Fibroblast of skin of left biceps (primary cell): ENCODE measurements around the gene EHF.

Experiments used
- DNase-seq, 2 experiments: peaks; one replicate each; pipeline ENCODE4 v3.0.0-alpha.2; 2013; ENCODE audit warnings: low read depth in 2 of 2

The EHF gene

GRCh38 chr11:34602245-34602644 is 18.6 kb upstream of the EHF start:
- DNase-seq = no peak

DNA sequence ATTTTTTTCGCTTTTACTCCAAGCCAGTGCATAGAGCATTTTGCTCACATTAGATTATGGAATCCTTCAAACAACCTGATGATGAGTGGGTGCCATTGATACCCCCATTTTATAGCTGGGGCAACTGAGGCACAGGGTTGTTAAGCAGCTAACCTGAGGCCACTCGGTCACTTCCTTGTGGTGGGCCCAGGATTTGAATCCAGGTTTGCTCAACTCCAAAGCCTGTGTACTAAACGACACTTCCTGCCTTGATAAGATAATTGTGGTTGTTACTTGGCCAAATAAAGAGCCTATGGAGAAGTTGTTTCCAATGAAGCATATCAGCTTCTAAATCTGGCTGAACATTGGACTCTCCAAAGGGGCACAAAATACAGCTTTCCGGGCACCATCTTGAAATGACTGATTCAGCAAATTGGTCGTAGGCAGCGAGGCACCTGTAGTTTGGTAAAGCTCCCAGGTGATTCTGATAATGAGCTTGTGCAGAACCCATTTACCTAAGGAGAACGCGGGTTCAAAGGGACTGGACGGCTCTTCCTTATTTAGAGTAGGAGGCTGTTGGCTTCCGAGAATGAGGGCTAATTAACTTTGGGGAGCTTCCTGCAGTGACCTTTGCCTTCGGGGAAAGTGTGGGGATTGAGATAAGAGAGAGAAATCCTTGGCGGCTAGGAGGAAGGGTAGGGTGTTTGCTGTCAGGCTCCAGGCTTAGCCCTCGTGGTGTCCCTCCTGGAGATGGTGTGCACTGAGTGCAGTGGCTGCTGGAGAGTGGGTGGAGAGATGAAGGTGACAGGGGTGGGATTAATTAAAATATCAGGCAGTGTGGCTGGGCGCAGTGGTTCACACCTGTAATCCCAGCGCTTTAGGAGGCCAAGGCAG is 17.5 kb upstream of the EHF start:
- DNase-seq = no peak

DNA sequence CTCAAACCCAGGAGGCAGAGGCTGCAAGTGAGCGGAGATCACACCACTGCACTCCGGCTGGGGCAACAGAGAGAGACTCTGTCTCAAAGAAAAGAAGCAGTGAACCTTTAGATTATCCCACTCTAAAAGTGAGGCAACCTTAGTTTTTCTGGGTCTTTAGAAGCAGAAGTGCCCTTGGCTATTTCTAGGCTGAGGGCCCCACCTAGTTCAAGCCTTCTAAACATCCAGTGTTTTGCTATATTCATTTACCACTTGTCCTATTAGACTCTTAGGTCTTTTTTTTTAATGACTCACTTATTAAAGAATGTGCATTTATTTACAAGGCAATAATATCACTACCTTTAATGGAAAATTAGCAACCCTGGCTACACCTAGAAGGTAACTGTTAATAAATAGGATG is 16.7 kb upstream of the EHF start:
- no peak for DNase-seq

DNA sequence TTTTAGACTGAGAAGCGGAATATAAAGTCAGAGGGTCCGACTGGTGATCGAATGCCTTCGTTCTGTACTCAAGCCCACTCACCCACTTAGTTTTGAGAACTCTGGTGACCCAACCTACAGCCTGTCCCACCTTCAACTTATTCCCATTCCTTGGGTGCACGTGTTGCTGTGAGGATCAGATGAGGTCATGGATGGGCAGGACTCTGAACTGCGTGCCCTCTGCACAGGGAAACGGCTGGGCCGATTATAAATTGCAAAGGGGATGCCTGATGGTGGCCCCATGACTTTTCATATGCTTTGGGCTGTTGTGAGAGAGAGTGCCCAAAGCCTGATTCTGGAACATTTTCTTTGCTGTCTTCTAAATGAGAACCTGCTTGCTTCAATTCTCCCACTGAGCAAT is 16.0 kb upstream of the EHF start:
- DNase-seq = no peak

- DNase-seq = no peak
Measured at GRCh38 chr11:34605481-34606325, 15.2 kb upstream of the EHF start.

GRCh38 chr11:34606326-34607120 is 14.4 kb upstream of the EHF start:
- no peak for DNase-seq

GRCh38 chr11:34609187-34609751 is 11.6 kb upstream of the EHF start:
- DNase-seq = no peak

- DNase-seq = no peak
Measured at GRCh38 chr11:34609850-34610249, 11.0 kb upstream of the EHF start.

GRCh38 chr11:34610324-34611041 is 10.4 kb upstream of the EHF start:
- no peak for DNase-seq

DNA sequence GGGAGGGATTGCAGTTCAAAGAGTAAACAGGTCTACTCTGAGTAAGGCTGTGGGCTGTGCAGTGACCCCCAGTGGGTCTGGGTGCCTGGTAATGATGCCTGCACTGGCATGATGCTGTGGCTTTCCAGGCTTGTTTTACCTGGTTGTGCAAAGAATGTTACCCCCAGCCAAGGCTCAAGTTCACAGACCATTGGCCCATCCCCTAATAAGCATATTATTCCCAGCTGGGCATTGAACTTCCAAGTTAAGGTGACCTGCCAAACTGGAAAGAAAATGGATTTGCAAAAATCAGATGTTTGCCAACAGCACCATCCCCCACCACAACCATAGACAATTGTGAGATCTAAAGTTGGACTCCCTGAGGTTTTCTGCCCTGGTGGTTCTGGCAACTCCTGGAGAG is 7.9 kb upstream of the EHF start:
- DNase-seq = no peak

- no peak for DNase-seq
Measured at GRCh38 chr11:34613552-34614056, 7.3 kb upstream of the EHF start.

DNA sequence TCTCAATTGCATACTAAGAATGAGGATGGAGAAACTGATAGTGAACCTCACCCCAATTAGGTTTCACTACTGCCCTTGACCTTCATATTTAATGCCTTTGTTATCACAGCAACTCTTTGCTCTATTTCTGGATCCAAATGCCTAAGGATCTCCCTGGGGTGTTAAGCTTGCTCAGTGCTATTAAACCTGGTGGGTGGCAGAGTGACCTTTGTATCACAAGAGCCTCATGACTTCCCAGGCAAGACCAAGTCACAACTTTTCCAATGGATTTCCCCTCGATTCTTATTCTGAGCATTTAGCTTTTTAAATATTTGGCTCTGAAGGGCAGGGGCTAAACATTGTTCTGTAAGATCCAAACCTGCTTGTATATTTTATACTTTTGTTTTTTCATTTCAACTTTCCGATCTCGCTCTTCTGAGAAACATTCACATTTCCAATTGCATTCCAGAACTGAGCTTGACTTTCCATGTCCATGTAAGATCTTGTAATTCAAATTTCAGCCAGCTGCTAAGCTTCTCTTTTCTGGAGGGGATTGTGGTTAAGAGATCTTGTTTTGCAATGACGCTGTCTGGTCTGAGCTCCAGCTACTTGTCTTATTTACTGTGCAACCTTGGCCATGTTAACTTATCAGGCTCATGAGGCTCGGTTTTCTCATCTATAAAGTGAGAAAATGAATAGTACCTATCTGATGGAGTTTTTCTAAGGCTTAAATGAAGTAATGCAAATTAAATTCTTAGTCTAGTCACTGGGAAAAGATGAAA is 6.4 kb upstream of the EHF start:
- DNase-seq = no peak

GRCh38 chr11:34616086-34616485 is 4.8 kb upstream of the EHF start:
- no peak for DNase-seq

GRCh38 chr11:34616830-34617504 is 3.9 kb upstream of the EHF start:
- DNase-seq = no peak

DNA sequence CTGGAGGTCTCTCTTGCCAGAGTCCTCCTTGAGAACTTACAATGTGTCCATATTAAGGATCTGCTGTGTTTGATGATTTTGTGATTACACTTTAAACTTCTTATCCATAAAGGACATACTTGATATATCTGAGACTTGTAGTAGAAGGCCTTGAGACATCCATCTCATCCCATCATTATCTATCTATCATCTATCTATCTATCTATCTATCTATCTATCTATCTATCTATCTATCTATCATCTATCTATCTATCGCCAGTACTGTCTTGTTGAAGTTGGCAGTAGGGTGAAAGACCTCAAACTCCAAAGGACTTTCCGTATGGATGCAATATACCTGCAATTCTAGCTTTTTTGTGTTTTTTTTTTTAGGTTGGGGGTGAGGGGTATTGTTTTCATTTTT is 2.5 kb upstream of the EHF start:
- DNase-seq = no peak

DNA sequence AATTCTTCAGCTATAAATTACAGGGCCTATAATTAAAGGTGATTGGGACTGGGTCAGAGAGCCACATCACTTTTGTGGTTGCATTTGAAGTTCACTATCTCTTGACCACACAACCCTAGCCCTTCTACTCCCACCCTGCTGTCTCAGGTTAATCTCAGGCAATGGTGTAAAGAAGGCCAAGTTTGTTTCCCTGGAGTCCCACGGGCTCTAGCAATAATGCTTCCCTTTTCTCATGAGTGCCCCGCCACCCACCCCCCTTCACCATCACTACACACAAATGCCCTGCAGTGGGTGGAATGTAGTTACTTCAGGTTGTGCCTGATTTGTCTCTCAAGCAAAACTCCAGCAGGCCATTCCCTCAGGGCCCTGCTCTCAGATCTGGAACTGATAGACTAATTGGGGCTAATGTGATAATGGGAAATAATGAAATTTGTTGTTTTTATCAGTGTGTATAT is 1.8 kb upstream of the EHF start:
- no peak for DNase-seq

DNA sequence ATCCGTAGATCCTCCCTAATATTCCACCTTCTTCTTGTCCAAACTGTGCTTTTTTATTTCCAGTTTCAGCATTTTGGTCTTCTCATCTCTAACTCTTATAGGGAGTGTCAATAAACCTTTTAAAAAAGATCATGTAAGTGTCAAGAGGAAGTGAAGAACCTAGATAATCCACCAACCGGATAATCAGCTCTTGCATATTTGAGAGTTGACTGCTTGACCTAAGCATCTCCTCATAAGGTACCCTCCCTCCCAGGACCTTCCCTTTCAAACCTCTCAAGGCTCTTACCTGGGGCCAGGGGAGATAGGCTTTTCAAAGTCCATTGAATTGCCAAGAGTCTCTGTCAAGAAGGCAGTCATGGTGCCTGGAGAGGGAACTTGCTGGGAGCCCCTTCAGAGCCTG is 691 bp upstream of the EHF start:
- DNase-seq = no peak

- DNase-seq = no peak
Measured at GRCh38 chr11:34621876-34622275, 983 bp downstream of the EHF start.

DNA sequence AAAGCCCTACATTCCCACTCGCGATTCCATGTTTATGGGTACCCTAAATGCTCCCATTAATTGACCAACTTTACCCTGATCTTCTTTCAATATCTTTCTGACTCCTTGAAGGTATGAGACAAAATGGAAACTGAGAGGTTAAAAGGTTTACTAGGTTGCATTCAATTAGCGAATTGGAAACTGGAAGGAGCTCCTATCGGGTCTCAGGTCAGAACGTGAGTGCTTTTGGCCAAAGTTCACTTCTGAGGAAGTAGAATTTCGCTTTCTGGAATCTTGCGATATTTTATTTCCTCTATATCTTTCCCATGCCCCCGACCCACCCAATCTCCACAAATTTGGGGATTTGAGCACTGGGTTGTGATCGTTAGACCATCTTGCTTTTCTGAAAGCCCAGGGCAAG is 2.6 kb downstream of the EHF start:
- no peak for DNase-seq

DNA sequence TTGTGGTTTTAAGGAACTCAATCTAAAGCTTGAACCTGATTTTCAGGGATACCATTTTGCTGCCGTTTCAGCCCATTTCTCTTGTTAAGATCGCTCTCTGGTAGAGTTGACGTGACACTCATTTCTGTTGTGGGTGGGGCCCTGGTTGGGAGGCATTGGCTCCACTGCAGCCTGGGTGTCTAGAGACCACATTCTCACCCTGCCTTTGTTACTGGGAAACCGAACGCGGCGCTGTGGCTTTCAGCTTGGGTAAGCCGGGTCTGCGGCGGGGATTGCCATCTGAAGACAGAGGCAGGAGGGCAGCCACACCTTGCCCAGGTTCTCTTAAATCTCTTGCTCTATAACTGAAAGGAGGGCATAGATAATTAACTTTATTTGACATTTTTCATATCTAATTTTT is 3.2 kb downstream of the EHF start:
- no peak for DNase-seq
